Mesenchymal stem cell (in vitro differentiated cells and primary cell): ENCODE data around the gene LY86.

Source experiments
- DNase-seq: peaks from one replicate; pipeline ENCODE4 v3.0.0-alpha.2; 2013
- H2AFZ ChIP-seq: one replicate; pipeline ENCODE4 v1.6.1; 2013; ENCODE audit warnings: low read depth, mild to moderate bottlenecking, control low read depth, inconsistent platforms, low read length, moderate library complexity
- H2AK5ac ChIP-seq: 2 replicates; pipeline ENCODE4 v1.6.1; 2013; ENCODE audit warnings: low read length, moderate library complexity, mild to moderate bottlenecking, inconsistent platforms; ENCODE audit not compliant: severe bottlenecking
- H2BK120ac ChIP-seq: one replicate; pipeline ENCODE4 v1.6.1; 2013; ENCODE audit warnings: low read depth, mild to moderate bottlenecking, inconsistent platforms, low read length, moderate library complexity
- H2BK12ac ChIP-seq, 2 experiments: one replicate each; pipeline ENCODE4 v1.6.1; 2013; ENCODE audit warnings: inconsistent platforms in 2 of 2, low read length in 2 of 2, mild to moderate bottlenecking in 2 of 2, moderate library complexity in 2 of 2, control low read depth in 1 of 2
- H2BK15ac ChIP-seq: one replicate; pipeline ENCODE4 v1.6.1; 2013; ENCODE audit warnings: mild to moderate bottlenecking, low read depth, inconsistent platforms; ENCODE audit not compliant: poor library complexity, severe bottlenecking
- H2BK5ac ChIP-seq: 2 replicates; pipeline ENCODE4 v1.6.1; 2013; ENCODE audit warnings: low read depth, mild to moderate bottlenecking, low read length, control low read depth, inconsistent platforms; ENCODE audit not compliant: poor library complexity, severe bottlenecking
- H3K14ac ChIP-seq, 2 experiments: one replicate each; pipeline ENCODE4 v1.6.1; 2013; ENCODE audit warnings: inconsistent platforms in 2 of 2, low read length in 2 of 2, control low read depth in 1 of 2, mild to moderate bottlenecking in 1 of 2, moderate library complexity in 1 of 2
- H3K18ac ChIP-seq, 2 experiments: one replicate each; pipeline ENCODE4 v1.6.1; 2013; ENCODE audit warnings: inconsistent platforms in 2 of 2, low read length in 2 of 2, control low read depth in 1 of 2, low read depth in 1 of 2, mild to moderate bottlenecking in 1 of 2
- H3K23ac ChIP-seq, 2 experiments: one replicate each; pipeline ENCODE4 v1.6.1; 2013; ENCODE audit warnings: inconsistent platforms in 2 of 2, low read length in 2 of 2, mild to moderate bottlenecking in 2 of 2, moderate library complexity in 2 of 2, control low read depth in 1 of 2
- H3K27ac ChIP-seq: 2 replicates; pipeline ENCODE4 v1.5.1; 2013; ENCODE audit warnings: mild to moderate bottlenecking, moderate library complexity, low read length, control low read depth, inconsistent platforms; ENCODE audit not compliant: poor library complexity, severe bottlenecking
- H3K27me3 ChIP-seq, 2 experiments: 2 replicates each; pipeline versions ENCODE4 v1.6.1 to v1.7.0; 2013; ENCODE audit warnings: low read length in 2 of 2, mild to moderate bottlenecking in 2 of 2, moderate library complexity in 2 of 2, control low read depth in 1 of 2, inconsistent platforms in 1 of 2; ENCODE audit not compliant: control insufficient read depth in 1 of 2, insufficient read depth in 1 of 2
- H3K36me3 ChIP-seq, 2 experiments: 2 replicates each; pipeline versions ENCODE4 v1.6.1 to v1.7.0; 2013; ENCODE audit warnings: low read length in 2 of 2, control low read depth in 1 of 2, inconsistent platforms in 1 of 2, low read depth in 1 of 2, mild to moderate bottlenecking in 1 of 2; ENCODE audit not compliant: insufficient read depth in 2 of 2, control insufficient read depth in 1 of 2
- H3K4ac ChIP-seq, 2 experiments: one replicate each; pipeline ENCODE4 v1.6.1; 2013; ENCODE audit warnings: inconsistent platforms in 2 of 2, low read length in 2 of 2, mild to moderate bottlenecking in 2 of 2, moderate library complexity in 2 of 2, control low read depth in 1 of 2, low read depth in 1 of 2
- H3K4me1 ChIP-seq: 2 replicates; pipeline ENCODE4 v1.6.1; 2013; ENCODE audit warnings: low read depth, low read length, control low read depth; ENCODE audit not compliant: control insufficient read depth, insufficient read depth
- H3K4me2 ChIP-seq: 2 replicates; pipeline ENCODE4 v1.6.1; 2013; ENCODE audit warnings: low read length, mild to moderate bottlenecking, inconsistent platforms; ENCODE audit not compliant: poor library complexity, severe bottlenecking
- H3K4me3 ChIP-seq, 2 experiments: 2 replicates each; pipeline versions ENCODE4 v1.5.1 to v1.7.0; 2013; ENCODE audit warnings: low read length in 2 of 2, mild to moderate bottlenecking in 2 of 2, control low read depth in 1 of 2, low read depth in 1 of 2; ENCODE audit not compliant: insufficient read depth in 1 of 2
- H3K79me1 ChIP-seq: replicated peaks from 2 replicates; pipeline ENCODE4 v1.6.1; 2013; ENCODE audit warnings: mild to moderate bottlenecking, control low read depth, low read length, inconsistent platforms; ENCODE audit not compliant: poor library complexity, severe bottlenecking
- H3K9ac ChIP-seq: 2 replicates; pipeline ENCODE4 v1.7.0; 2013; ENCODE audit warnings: mild to moderate bottlenecking, low read length, moderate library complexity
- H3K9me3 ChIP-seq: 2 replicates; pipeline ENCODE4 v1.7.0; 2013; ENCODE audit warnings: mild to moderate bottlenecking, low read length; ENCODE audit not compliant: control insufficient read depth
- H4K8ac ChIP-seq: one replicate; pipeline ENCODE4 v1.6.1; 2013; ENCODE audit warnings: inconsistent platforms, mild to moderate bottlenecking, low read length, moderate library complexity
- H4K91ac ChIP-seq: one replicate; pipeline ENCODE4 v1.6.1; 2013; ENCODE audit warnings: mild to moderate bottlenecking, low read length, inconsistent platforms
- WGBS: methylation state at CpG from one replicate; pipeline ENCODE4 v1.1.7; 2013; ENCODE audit warnings: mixed read lengths; 5-methylcytosine and 5-hydroxymethylcytosine counted together

The LY86 gene

GRCh38 chr6:6685249-6686040 lies 96.9 kb downstream of the LY86 start:
- H3K36me3 ChIP-seq = no peaks in the 10 kb centered on the region
- H3K27me3 ChIP-seq = peaks cover 0 to 3% of the 10 kb centered on the region in 2 experiments
- peak; percentile 33 for DNase-seq
- H3K4me1 ChIP-seq = peaks cover 16% of the 10 kb centered on the region
- no peak overlapping the region for H3K4me3 ChIP-seq
- no peak overlapping the region for H2BK15ac ChIP-seq
- H3K4ac ChIP-seq = no peak overlapping the region
- H3K18ac ChIP-seq = no peak overlapping the region
- no peak overlapping the region for H3K14ac ChIP-seq
- no peak overlapping the region for H3K9ac ChIP-seq
- no peak overlapping the region for H2BK120ac ChIP-seq
- H3K9me3 ChIP-seq = no peaks in the 10 kb centered on the region
- no peak overlapping the region for H3K27ac ChIP-seq
- no peak overlapping the region for H2BK5ac ChIP-seq
- H2AK5ac ChIP-seq = no peak overlapping the region
- 98% methylated on average over 10 of the region's 12 CpGs for WGBS
- peak overlapping the region; percentile 67 for H4K8ac ChIP-seq
- no peak overlapping the region for H3K4me2 ChIP-seq
- H2BK12ac ChIP-seq = peak overlapping the region in 1 of 2 experiments; percentile 63
- H2AFZ ChIP-seq = no peak overlapping the region
- no peak overlapping the region for H3K23ac ChIP-seq
- no peaks in the 10 kb centered on the region for H3K79me1 ChIP-seq
- no peak overlapping the region for H4K91ac ChIP-seq

- Histone ChIP-seq H4K8ac (no peak overlapping the region), H2BK12ac (no peak overlapping the region), H3K4me3 (no peak overlapping the region), H2BK120ac (no peak overlapping the region), H2AK5ac (no peak overlapping the region), H4K91ac (no peak overlapping the region), H3K9ac (no peak overlapping the region), H3K4ac (no peak overlapping the region), H3K18ac (no peak overlapping the region), H2BK15ac (no peak overlapping the region), H3K4me1 (peaks cover 16% of the 10 kb centered on the region), H3K27me3 (peaks cover 0 to 3% of the 10 kb centered on the region in 2 experiments), H3K27ac (no peak overlapping the region), H3K36me3 (no peaks in the 10 kb centered on the region), H3K79me1 (no peaks in the 10 kb centered on the region), H3K23ac (no peak overlapping the region), H3K9me3 (no peaks in the 10 kb centered on the region), H2AFZ (no peak overlapping the region), H2BK5ac (no peak overlapping the region), H3K14ac (no peak overlapping the region), H3K4me2 (no peak overlapping the region)
- WGBS = over 99% methylated on average over 6 of the region's 7 CpGs
- no peak for DNase-seq
These were observed 97.7 kb downstream of the LY86 start for GRCh38 chr6:6686176-6686575.

- Histone ChIP-seq H3K27ac (peak overlapping the region; percentile 65), H2BK12ac (peak overlapping the region in 1 of 2 experiments; percentile 60), H3K27me3 (peaks cover 0 to 3% of the 10 kb centered on the region in 2 experiments), H3K18ac (peak overlapping the region; percentile 42 to 94), H3K9ac (no peak overlapping the region), H2AFZ (peak overlapping the region; percentile 62), H3K4ac (peak overlapping the region; percentile 45 to 63), H2AK5ac (no peak overlapping the region), H3K23ac (no peak overlapping the region), H3K36me3 (no peaks in the 10 kb centered on the region), H2BK5ac (peak overlapping the region; percentile 33), H3K9me3 (no peaks in the 10 kb centered on the region), H4K91ac (no peak overlapping the region), H4K8ac (peak overlapping the region; percentile 90), H3K4me1 (peaks cover 16% of the 10 kb centered on the region), H2BK120ac (no peak overlapping the region), H3K4me2 (peak overlapping the region; percentile 61), H2BK15ac (no peak overlapping the region), H3K14ac (no peak overlapping the region), H3K79me1 (no peaks in the 10 kb centered on the region), H3K4me3 (peak overlapping the region in 1 of 2 experiments; percentile 43)
- DNase-seq = peak; percentile 93
- WGBS = 23% methylated on average over 25 of the region's 26 CpGs
These were observed 98.5 kb downstream of the LY86 start for GRCh38 chr6:6686748-6687601.

GRCh38 chr6:6688283-6688682 lies 99.8 kb downstream of the LY86 start:
- Histone ChIP-seq H2BK12ac (no peak overlapping the region), H3K14ac (no peak overlapping the region), H3K18ac (peak overlapping the region in 1 of 2 experiments; percentile 50), H3K27ac (no peak overlapping the region), H3K4ac (no peak overlapping the region), H2BK5ac (no peak overlapping the region), H3K4me3 (no peak overlapping the region), H3K9ac (peak overlapping the region; percentile 70), H3K36me3 (no peaks in the 10 kb centered on the region), H4K91ac (no peak overlapping the region), H2BK15ac (no peak overlapping the region), H3K4me1 (peaks cover 13% of the 10 kb centered on the region), H3K4me2 (no peak overlapping the region), H3K23ac (no peak overlapping the region), H3K9me3 (no peaks in the 10 kb centered on the region), H2AFZ (peak overlapping the region; percentile 16), H3K79me1 (no peaks in the 10 kb centered on the region), H3K27me3 (peaks cover 0 to 1% of the 10 kb centered on the region in 2 experiments), H2BK120ac (no peak overlapping the region), H4K8ac (no peak overlapping the region), H2AK5ac (no peak overlapping the region)
- no CpG with 5 or more reads among the region's 1 CpG for WGBS
- DNase-seq = peak; percentile 38
